ENCODE results near the gene CTAG2. TPM values are rescaled to one million over a fixed set of nuclear protein-coding genes. Genes with fewer than 3 reads are reported as not detected.

The CTAG2 gene
- total RNA-seq, 4 donors from 2014 or later: not detected

GRCh38 chrX:154657226-154657805 lies 3.9 kb upstream of the CTAG2 start:
- no peak for TF ChIP-seq POLR2A (IDR thresholded peaks at IDR 0.05)
- no peak for TF ChIP-seq CTCF (IDR thresholded peaks at IDR 0.05)
- Histone ChIP-seq H3K9me3 (no peaks in the 10 kb centered on the region), H3K27ac (no peak overlapping the region), H3K4me1 (no peaks in the 10 kb centered on the region), H3K4me3 (no peak overlapping the region), H3K36me3 (no peaks in the 10 kb centered on the region), H3K27me3 (no peaks in the 10 kb centered on the region)
- intact Hi-C loops (cut with DNase I): no loop called here
- no peak for DNase-seq
- WGBS, 2 donors: 84 to 87% methylated on average over 12 to 15 of the region's 15 CpGs

DNA sequence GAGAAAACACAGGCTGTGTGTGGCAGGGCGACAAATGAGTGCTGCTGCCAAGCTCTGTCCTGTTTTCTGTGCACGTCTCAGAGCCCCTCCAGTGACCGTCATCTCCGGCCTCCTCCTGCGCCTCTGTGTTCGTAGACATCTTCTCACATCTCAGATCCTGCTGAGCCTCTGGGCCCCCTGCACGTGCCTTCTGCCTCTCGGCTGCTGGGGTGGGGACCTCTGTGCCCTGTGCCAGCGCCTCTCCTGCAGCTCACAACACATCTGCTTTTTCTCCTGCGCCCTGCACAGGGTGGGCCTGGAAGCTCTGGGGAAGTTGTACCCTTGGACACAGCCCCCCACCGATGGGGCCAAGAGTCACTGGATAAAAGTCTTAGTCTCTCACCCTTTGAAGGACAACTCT lies 2.4 kb upstream of the CTAG2 start:
- no peak overlapping the region for H3K27ac ChIP-seq
- H3K36me3 ChIP-seq: no peaks in the 10 kb centered on the region
- no peak overlapping the region for H3K4me3 ChIP-seq
- H3K9me3 ChIP-seq: no peaks in the 10 kb centered on the region
- DNase-seq: no peak
- no peaks in the 10 kb centered on the region for H3K27me3 ChIP-seq
- WGBS, 2 donors: 92% methylated on average over 6 of the region's 11 CpGs; no CpG with 5 or more reads in 1 of the 2 donors
- TF ChIP-seq CTCF (IDR thresholded peaks at IDR 0.05) (no peak), POLR2A (IDR thresholded peaks at IDR 0.05) (no peak)
- intact Hi-C loops (cut with DNase I): no loop called here
- H3K4me1 ChIP-seq: no peaks in the 10 kb centered on the region

DNA sequence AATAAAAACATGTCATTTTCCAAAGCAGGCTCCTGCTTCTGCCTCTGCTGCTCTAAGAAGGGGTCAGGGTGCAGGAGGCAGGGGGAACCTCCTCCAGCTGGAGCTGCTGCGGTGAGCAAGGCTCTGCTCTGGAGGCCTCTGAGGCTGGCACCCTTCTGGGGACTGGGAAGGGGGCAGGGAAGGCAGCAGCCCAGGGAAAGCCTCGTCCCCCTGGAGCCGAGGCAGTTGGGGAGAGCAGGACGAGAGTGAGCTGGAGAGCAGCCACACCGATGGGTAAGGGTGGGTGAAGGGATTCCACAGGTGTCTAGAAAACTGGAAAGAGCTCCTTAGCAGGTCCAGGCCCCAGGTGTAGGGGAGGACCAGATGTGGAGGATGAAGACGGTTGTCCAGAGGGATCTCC lies 2.0 kb upstream of the CTAG2 start:
- H3K27ac ChIP-seq: no peak overlapping the region
- no peaks in the 10 kb centered on the region for H3K4me1 ChIP-seq
- H3K4me3 ChIP-seq: no peak overlapping the region
- H3K9me3 ChIP-seq: no peaks in the 10 kb centered on the region
- DNase-seq: no peak
- intact Hi-C loops (cut with DNase I): no loop called here
- WGBS, 2 donors: 71 to 80% methylated on average over 1 to 4 of the region's 6 CpGs
- H3K36me3 ChIP-seq: no peaks in the 10 kb centered on the region
- TF ChIP-seq POLR2A (IDR thresholded peaks at IDR 0.05) (no peak), CTCF (IDR thresholded peaks at IDR 0.05) (no peak)
- no peaks in the 10 kb centered on the region for H3K27me3 ChIP-seq

DNA sequence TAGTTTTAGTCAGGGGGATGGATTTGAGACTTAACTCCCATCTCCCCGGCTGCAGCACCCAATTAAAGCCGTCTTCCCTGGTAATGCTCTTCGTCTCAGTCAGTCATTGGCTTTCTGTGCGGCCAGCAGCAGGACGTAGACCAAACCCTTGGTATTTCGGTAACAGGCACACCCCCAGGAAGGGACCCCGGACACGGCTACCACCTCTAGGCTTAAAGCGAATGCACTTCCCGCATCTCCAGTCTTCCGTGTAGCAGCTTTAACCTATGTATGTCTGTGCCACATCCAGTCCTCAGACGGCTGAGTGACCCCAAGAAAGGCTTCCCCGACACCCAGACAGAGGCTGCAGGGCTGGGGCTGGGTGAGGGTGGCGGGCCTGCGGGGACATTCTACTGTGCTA lies 1.5 kb upstream of the CTAG2 start:
- Histone ChIP-seq H3K27ac (no peak overlapping the region), H3K27me3 (no peaks in the 10 kb centered on the region), H3K9me3 (no peaks in the 10 kb centered on the region), H3K36me3 (no peaks in the 10 kb centered on the region), H3K4me3 (no peak overlapping the region), H3K4me1 (no peaks in the 10 kb centered on the region)
- WGBS, 2 donors: 92 to 100% methylated on average over 2 to 11 of the region's 15 CpGs
- intact Hi-C loops (cut with DNase I): no loop called here
- no peak for TF ChIP-seq CTCF (IDR thresholded peaks at IDR 0.05)
- TF ChIP-seq POLR2A (IDR thresholded peaks at IDR 0.05): no peak
- no peak for DNase-seq

- DNase-seq: no peak
- Histone ChIP-seq H3K27ac (no peak overlapping the region), H3K4me3 (no peak overlapping the region), H3K27me3 (no peaks in the 10 kb centered on the region), H3K9me3 (no peaks in the 10 kb centered on the region), H3K36me3 (no peaks in the 10 kb centered on the region), H3K4me1 (no peaks in the 10 kb centered on the region)
- WGBS, 2 donors: 65 to 77% methylated on average over 3 to 4 of the region's 10 CpGs
- intact Hi-C loops (cut with DNase I): no loop called here
- TF ChIP-seq POLR2A (IDR thresholded peaks at IDR 0.05) (no peak), CTCF (IDR thresholded peaks at IDR 0.05) (no peak)
Observed at GRCh38 chrX:154654372-154654771, 993 bp upstream of the CTAG2 start.

Data from esophagus squamous epithelium (tissue), 5 donors.